Measurements from ENCODE around the gene EHD1. TPM values are rescaled to one million over a fixed set of nuclear protein-coding genes. Genes with fewer than 3 reads are reported as not detected.

EHD1 gene
- total and polyA plus RNA-seq, 9 of the 15 experiments (the other 6 are each of a cell fraction or from before 2014, with no cell fraction given) = 0.46 to 65.0 (median 16.4) TPM

DNA sequence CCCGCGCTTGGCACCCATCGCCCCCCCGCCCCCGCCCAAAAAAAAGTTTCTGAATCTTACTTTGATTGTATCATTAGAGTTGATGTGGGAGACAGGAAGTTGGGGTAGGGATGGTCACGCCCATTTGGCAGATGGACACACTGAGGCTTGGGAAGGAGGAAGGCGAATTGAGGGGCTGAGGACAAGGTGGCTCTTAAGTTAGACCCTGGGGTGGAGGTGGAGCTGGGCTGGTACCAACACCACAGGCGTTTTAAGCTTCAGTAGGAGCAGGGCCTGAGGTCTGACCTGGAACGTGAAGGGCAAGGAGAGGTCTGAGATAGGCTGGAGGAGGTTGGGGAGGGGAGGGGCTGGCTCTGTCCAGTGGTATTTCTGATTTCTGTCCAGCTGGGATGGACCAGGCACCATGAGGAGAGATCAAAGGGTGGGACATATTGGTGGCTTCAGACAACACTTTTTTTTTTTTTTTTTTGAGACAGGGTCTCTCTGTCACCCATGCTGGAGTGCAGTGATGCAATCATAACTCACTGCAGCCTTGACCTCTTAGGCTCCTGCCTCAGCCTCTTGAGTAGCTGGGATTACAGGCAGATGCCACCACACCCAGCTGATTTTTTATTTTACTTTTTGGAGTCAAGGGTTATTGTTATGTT, 33.2 kb downstream of the EHD1 start (continued):
- TF ChIP-seq MAFK (IDR thresholded peaks at IDR 0.05; ENCODE audit: low read length) (no peak), SPI1 (IDR thresholded peaks at IDR 0.05; ENCODE audit: borderline replicate concordance, low read depth, low read length) (0 out of 2 replicates have a peak, but pooled peaks have one; percentile 33), SETDB1 (IDR thresholded peaks at IDR 0.05; ENCODE audit: low read length) (no peak), RBBP5 (IDR thresholded peaks at IDR 0.05; ENCODE audit: borderline replicate concordance, insufficient read depth, low read length, poor library complexity, severe bottlenecking) (no peak), ZNF24 (IDR thresholded peaks at IDR 0.05) (0 out of 2 replicates have a peak, but pooled peaks have one; percentile 7), POLR2AphosphoS5 (IDR thresholded peaks at IDR 0.05; ENCODE audit: control insufficient read depth, insufficient read depth, low read depth, low read length) (no peak), KAT7 (CRISPR knock-in tag; IDR thresholded peaks at IDR 0.05; ENCODE audit: borderline replicate concordance) (no peak), MEIS2 (IDR thresholded peaks at IDR 0.05; ENCODE audit: partially characterized antibody) (no peak), ZNF830 (CRISPR knock-in tag; IDR thresholded peaks at IDR 0.05) (no peak), ETS2 (tag; IDR thresholded peaks at IDR 0.05; ENCODE audit: borderline replicate concordance, poor library complexity, severe bottlenecking) (no peak), POLR2H (tag; IDR thresholded peaks at IDR 0.05; ENCODE audit: low read depth) (no peak), XRCC5 (IDR thresholded peaks at IDR 0.05; ENCODE audit: low read depth, low read length) (no peak), MYC (IDR thresholded peaks at IDR 0.05; ENCODE audit: low read depth, low read length) (no peak), MYC (CRISPR knock-in tag; IDR thresholded peaks at IDR 0.05; ENCODE audit: borderline replicate concordance, low read depth) (no peak; the same call in 1 of the 2 replicates), SP2 (IDR thresholded peaks at IDR 0.05; ENCODE audit: extremely low read depth, low read depth, low read length, poor library complexity, severe bottlenecking) (no peak), ZBTB1 (CRISPR knock-in tag; IDR thresholded peaks at IDR 0.05; ENCODE audit: borderline replicate concordance, low read depth) (no peak), XRCC4 (IDR thresholded peaks at IDR 0.05; ENCODE audit: extremely low read depth, insufficient read depth, insufficient read length) (no peak), HMGN3 (IDR thresholded peaks at IDR 0.05; ENCODE audit: borderline replicate concordance, extremely low read depth, insufficient read length, low read depth, low read length) (no peak), ETV6 (IDR thresholded peaks at IDR 0.05; ENCODE audit: borderline replicate concordance in 1 of 2, low read depth in 2 of 2, low read length in 1 of 2) (no peak), ETV6 (CRISPR knock-in tag; IDR thresholded peaks at IDR 0.05; ENCODE audit: borderline replicate concordance) (no peak), FOS (IDR thresholded peaks at IDR 0.05; ENCODE audit: extremely low read depth, insufficient read length) (no peak), ZNF212 (CRISPR knock-in tag; IDR thresholded peaks at IDR 0.05) (no peak), BMI1 (IDR thresholded peaks at IDR 0.05; ENCODE audit: low read length) (no peak), ZNF274 (IDR thresholded peaks at IDR 0.05; ENCODE audit: borderline replicate concordance, low read depth, low read length) (no peak), ZNF124 (CRISPR knock-in tag; IDR thresholded peaks at IDR 0.05) (no peak), ZNF175 (CRISPR knock-in tag; IDR thresholded peaks at IDR 0.05; ENCODE audit: low read depth) (no peak), LARP7 (IDR thresholded peaks at IDR 0.05) (0 out of 2 replicates have a peak, but pooled peaks have one; percentile 61), ZNF347 (CRISPR knock-in tag; IDR thresholded peaks at IDR 0.05; ENCODE audit: low read depth) (no peak)
- TF ChIP-seq, protein P1, sequence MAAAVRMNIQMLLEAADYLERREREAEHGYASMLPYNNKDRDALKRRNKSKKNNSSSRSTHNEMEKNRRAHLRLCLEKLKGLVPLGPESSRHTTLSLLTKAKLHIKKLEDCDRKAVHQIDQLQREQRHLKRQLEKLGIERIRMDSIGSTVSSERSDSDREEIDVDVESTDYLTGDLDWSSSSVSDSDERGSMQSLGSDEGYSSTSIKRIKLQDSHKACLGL (CRISPR knock-in tag; IDR thresholded peaks at IDR 0.05; ENCODE audit: borderline replicate concordance, poor library complexity, severe bottlenecking) = no peak
- TF ChIP-seq, protein P2, sequence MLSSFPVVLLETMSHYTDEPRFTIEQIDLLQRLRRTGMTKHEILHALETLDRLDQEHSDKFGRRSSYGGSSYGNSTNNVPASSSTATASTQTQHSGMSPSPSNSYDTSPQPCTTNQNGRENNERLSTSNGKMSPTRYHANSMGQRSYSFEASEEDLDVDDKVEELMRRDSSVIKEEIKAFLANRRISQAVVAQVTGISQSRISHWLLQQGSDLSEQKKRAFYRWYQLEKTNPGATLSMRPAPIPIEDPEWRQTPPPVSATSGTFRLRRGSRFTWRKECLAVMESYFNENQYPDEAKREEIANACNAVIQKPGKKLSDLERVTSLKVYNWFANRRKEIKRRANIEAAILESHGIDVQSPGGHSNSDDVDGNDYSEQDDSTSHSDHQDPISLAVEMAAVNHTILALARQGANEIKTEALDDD (IDR thresholded peaks at IDR 0.05) = no peak

All from K562 (cell line).